Measurements from ENCODE around the gene ECHDC1.

GRCh38 chr6:127342296-127342945 is 988 bp downstream of the ECHDC1 start:
- TF ChIP-seq, protein P1, sequence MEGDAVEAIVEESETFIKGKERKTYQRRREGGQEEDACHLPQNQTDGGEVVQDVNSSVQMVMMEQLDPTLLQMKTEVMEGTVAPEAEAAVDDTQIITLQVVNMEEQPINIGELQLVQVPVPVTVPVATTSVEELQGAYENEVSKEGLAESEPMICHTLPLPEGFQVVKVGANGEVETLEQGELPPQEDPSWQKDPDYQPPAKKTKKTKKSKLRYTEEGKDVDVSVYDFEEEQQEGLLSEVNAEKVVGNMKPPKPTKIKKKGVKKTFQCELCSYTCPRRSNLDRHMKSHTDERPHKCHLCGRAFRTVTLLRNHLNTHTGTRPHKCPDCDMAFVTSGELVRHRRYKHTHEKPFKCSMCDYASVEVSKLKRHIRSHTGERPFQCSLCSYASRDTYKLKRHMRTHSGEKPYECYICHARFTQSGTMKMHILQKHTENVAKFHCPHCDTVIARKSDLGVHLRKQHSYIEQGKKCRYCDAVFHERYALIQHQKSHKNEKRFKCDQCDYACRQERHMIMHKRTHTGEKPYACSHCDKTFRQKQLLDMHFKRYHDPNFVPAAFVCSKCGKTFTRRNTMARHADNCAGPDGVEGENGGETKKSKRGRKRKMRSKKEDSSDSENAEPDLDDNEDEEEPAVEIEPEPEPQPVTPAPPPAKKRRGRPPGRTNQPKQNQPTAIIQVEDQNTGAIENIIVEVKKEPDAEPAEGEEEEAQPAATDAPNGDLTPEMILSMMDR (IDR thresholded peaks at IDR 0.05; ENCODE audit: low read depth, low read length) = no peak
- TF ChIP-seq POLR2A (IDR thresholded peaks at IDR 0.05; ENCODE audit: extremely low read depth, insufficient read length) = no peak
